Fibroblast of villous mesenchyme (primary cell): ENCODE data around the gene TMEM17. TPM values are rescaled to one million over a fixed set of nuclear protein-coding genes. Genes with fewer than 3 reads are reported as not detected.
"Not testable (repeated sequence)": the region's sequence is repeated elsewhere in the genome, so short reads cannot be mapped to it uniquely, and the experiment has no call there.

ENCODE experiments used
- DNase-seq: peaks from one replicate; pipeline ENCODE4 v3.0.0-alpha.2; 2010; ENCODE audit warnings: low read depth
- H3K4me3 ChIP-seq: 2 replicates; pipeline ENCODE4 v1.5.1; 2011; ENCODE audit warnings: low read depth, mild to moderate bottlenecking, low read length
- CTCF ChIP-seq: IDR thresholded peaks from 2 replicates; pipeline ENCODE4 v1.5.1; 2012; ENCODE audit warnings: low read depth, mild to moderate bottlenecking, low read length; ENCODE audit not compliant: insufficient read depth
- total RNA-seq: library from RNA; depleted of rRNA; stranded (reverse); fragments of >200 nt; gene quantifications from 2 replicates; pipeline ENCODE4 v1.2.3, GENCODE V29; 2012

The TMEM17 gene
- total RNA-seq, 1 donor, result 3.0 TPM

- no peak for DNase-seq
- H3K4me3 ChIP-seq, result no peak overlapping the region
- no peak for TF ChIP-seq CTCF
These were observed 33.8 kb upstream of the TMEM17 start for GRCh38 chr2:62539606-62540407.

- H3K4me3 ChIP-seq, result no peak overlapping the region
- no peak for DNase-seq
- no peak for TF ChIP-seq CTCF
These were observed 32.8 kb upstream of the TMEM17 start for GRCh38 chr2:62538756-62539155.

GRCh38 chr2:62537814-62538213 lies 31.8 kb upstream of the TMEM17 start:
- no peak for DNase-seq
- no peak overlapping the region for H3K4me3 ChIP-seq
- TF ChIP-seq CTCF, result no peak

- DNase-seq, result no peak
- H3K4me3 ChIP-seq, result no peak overlapping the region
- no peak for TF ChIP-seq CTCF
These were observed 31.0 kb upstream of the TMEM17 start for GRCh38 chr2:62536873-62537547.

- DNase-seq, H3K4me3 ChIP-seq: not testable (repeated sequence)
These were observed 29.5 kb upstream of the TMEM17 start for GRCh38 chr2:62535521-62535920.

- TF ChIP-seq CTCF, result no peak
- H3K4me3 ChIP-seq, result no peak overlapping the region
- no peak for DNase-seq
These were observed 25.6 kb upstream of the TMEM17 start for GRCh38 chr2:62531594-62531993.

GRCh38 chr2:62529758-62530157 lies 23.8 kb upstream of the TMEM17 start:
- H3K4me3 ChIP-seq, result no peak overlapping the region
- no peak for TF ChIP-seq CTCF
- DNase-seq, result no peak
